Measurements from ENCODE around the gene EPHA10.

- TF ChIP-seq YY1 (IDR thresholded peaks at IDR 0.05; ENCODE audit: insufficient read depth, insufficient read length) = no peak
- no peak for TF ChIP-seq SUZ12 (IDR thresholded peaks at IDR 0.05; ENCODE audit: extremely low read depth, insufficient read depth, insufficient read length)
Observed at GRCh38 chr1:37667023-37667671, 97.8 kb downstream of the EPHA10 start.

All from NT2/D1 (cell line).